Dermis microvascular lymphatic vessel endothelial cell (primary cell): ENCODE data around the gene CDON. TPM values are rescaled to one million over a fixed set of nuclear protein-coding genes. Genes with fewer than 3 reads are reported as not detected.

Experiments used
- DNase-seq, 2 donors: peaks; one replicate each; pipeline versions ENCODE4 v3.0.0 to v3.0.0-alpha.2; 2010; ENCODE audit warnings: low read depth in 2 of 2
- total RNA-seq: library from RNA; depleted of rRNA; stranded (reverse); fragments of >200 nt; gene quantifications from 2 replicates; pipeline ENCODE4 v1.2.1, GENCODE V29; 2014

Gene CDON
- total RNA-seq, 1 donor from 2014 or later = 1.8 TPM

GRCh38 chr11:125958872-125959400 is 103.7 kb downstream of the CDON start:
- no peak for DNase-seq

DNA sequence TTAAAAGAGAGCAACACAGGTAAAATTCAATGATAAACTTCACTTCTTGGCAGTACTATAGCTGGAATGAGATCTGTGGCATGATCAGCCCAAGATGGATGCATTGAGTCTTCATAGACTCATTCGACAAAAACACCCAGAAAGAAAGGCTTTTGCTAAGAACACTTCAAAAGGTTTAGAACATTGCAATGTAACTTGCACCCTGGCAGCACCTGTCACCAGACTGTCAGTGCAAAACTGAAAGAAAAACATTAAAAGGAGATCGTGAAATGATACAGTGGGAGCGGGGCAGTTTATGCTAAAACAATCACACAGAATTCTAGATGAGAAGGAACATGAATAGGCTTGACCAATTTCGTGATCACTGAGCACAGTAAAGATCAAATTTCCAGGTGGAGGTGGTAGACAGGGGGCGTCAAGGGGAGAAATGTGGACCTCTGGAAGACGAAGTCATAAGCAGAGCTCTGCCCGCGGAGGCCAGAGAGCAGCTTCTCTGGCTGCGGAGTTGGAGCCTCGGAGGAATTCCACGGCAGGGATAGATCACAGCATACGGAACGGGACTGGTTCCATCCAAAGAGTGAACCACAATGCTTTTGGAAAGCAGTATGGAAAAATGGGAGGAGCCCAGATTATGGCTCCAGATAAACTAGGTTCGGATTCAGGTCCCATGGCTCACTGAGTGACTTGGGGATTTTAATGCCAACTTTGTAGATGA is 104.9 kb downstream of the CDON start:
- DNase-seq = no peak

DNA sequence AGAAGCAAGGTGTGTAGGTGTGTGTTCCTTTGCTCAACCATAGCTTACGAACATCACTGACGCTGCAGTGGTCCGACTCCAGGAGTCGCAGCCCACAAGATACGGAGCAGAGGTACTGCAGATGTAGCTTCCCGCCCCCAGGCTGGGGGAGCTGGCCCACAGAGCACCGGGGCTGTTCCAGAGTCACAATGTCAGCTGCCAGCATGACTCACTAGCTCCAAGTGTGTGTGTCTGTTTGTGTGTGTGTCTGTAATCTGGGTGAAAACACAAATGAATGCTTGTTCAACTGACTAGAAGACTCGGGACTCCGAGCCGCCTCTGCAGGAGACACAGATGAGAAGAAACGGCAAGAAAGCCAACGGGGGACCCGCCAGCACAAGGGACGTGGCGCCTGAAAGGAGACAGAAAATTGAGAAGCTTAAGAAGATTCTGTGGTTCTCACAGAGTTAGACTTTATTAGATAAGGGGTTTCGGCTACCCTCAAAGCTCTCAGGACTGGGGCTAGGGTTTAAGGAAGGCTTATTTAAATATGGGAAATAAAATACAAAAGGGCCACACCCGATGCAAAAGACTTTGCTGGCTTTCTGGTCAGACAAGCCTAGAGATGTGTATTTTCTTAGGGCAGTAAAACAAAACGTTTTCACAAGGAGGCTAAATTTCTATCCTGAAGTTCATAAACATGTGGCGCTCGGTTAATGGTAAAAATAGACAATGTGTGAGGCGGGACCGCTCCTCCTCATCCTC is 106.1 kb downstream of the CDON start:
- no peak for DNase-seq

GRCh38 chr11:125955856-125956255 is 106.8 kb downstream of the CDON start:
- DNase-seq = no peak

DNA sequence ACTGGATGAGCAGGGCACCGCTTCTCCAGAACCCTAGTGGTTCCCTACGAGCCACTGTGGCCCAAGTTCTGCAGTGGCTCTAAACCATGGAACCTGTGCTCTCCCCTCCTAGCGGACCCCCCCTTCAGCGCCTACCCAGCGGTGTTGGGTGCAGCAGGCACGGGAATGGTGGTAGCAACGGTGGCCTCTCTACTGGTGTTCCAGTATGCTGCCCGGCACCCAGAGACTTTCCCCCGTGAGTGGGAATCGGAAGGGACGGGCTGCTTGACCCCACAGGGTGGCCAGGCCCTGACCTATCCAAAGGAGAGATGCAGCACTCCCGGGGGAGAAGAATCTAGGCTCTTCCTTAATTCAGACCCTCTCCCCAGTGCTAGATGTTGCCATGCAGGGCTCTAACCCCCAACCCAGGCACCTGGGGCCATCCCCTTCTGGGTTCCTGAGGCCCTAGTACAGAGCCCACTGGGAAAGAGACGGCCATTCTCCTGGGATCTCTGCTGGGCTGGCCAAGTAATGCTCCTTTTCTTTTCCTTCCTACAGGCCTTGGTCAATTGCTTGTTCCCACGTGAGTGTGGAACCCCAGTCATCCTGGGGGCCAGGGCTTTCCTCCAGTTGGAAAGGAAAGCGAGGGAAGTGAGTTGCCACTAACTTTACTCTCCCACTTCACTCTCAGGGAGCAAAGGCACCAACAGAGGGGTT is 107.6 kb downstream of the CDON start:
- no peak for DNase-seq

DNA sequence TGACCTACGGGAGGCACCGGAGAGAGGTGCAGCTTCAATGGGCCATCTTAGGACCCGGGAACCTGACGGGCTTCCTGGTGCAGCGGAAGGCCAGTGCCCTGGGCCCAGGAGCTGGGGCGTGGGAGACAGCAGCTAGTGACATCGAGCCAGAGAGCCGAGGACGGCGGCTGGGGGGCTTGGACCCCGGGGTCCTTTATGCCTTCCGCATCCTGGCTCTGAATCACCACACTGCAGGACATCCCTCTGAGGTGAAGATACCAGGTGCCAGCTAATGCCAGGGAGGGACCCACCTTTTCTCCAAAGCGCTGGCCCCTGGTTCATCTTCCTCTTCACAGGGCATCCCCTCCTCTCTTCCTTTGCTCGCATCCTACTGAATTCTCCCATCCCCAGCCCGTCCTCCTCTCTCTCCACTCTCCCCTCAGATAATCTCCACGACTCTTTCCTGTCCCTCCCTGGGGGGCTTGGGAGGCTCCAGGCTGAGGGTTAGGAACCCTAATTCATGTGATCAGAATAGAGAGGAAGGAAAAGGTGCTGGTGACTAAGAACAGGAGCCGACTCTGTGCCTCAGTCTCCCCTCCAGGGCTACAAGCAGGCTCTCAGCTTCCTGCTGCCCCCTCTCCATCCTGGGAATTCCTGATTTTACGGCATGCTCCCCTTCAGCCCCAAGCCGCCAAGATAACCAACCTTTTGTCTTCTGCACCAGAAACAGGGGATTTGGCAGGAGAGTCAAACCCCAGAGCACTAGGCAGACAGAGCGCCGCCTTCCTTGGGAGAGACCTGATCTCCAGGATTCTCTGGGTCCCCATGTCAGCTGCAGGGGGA is 108.3 kb downstream of the CDON start:
- no peak for DNase-seq

GRCh38 chr11:125953401-125953935 is 109.2 kb downstream of the CDON start:
- no peak for DNase-seq

GRCh38 chr11:125952973-125953372 is 109.7 kb downstream of the CDON start:
- no peak for DNase-seq

DNA sequence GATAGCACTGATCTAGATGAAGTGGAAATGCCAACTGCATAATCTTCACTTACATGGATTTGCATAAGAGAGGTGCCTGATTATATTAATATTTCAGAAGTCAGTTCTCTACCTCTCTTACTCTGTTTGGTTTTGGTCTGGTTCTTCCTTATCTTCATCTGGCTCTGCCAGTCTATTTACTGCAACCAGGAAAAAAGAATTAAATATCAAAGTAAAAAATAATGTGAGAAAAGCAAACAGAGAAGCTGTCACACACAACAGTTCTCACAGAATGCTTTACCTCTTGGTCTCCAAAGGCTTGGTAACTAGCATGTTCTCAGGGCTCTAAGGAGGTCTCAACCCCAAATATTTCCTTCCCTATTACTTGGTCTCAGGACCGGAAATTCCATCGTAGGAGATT is 110.1 kb downstream of the CDON start:
- no peak for DNase-seq

DNA sequence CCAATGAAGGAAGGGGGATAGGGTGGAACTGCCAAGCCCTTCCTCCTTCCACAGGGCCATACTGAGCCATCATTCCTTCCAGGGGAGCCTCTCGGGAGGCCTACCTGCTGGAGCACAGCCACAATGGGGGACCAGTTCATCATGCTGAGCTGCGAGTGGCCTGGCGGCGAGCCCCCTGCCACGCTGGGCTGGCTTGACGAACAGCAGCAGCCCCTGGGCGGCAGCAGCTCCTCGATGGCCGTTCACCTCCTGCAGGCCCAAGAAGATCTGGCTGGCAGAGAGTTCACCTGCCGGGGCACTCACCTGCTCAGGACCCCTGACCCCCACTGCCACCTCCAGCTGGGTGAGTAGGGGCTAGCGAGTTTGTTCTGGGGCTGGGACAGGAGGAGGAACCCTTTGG is 110.9 kb downstream of the CDON start:
- no peak for DNase-seq

- no peak for DNase-seq
Measured at GRCh38 chr11:125950696-125951651, 111.7 kb downstream of the CDON start.

DNA sequence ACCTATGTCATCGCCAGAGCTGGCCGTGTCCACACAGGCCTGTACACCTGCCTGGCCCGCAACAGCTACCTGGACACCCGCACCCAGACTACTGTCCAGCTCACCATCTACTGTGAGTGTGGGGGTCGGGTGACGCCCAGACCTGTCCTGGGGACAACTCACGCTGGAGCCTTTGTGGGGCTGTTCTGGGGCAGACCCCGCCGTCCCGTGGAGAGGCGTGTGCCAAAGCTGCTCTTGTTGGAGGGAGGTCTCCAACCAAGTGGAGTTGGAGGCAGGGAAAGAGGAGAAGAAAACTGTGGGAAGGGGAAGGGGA is 112.5 kb downstream of the CDON start:
- DNase-seq = no peak

DNA sequence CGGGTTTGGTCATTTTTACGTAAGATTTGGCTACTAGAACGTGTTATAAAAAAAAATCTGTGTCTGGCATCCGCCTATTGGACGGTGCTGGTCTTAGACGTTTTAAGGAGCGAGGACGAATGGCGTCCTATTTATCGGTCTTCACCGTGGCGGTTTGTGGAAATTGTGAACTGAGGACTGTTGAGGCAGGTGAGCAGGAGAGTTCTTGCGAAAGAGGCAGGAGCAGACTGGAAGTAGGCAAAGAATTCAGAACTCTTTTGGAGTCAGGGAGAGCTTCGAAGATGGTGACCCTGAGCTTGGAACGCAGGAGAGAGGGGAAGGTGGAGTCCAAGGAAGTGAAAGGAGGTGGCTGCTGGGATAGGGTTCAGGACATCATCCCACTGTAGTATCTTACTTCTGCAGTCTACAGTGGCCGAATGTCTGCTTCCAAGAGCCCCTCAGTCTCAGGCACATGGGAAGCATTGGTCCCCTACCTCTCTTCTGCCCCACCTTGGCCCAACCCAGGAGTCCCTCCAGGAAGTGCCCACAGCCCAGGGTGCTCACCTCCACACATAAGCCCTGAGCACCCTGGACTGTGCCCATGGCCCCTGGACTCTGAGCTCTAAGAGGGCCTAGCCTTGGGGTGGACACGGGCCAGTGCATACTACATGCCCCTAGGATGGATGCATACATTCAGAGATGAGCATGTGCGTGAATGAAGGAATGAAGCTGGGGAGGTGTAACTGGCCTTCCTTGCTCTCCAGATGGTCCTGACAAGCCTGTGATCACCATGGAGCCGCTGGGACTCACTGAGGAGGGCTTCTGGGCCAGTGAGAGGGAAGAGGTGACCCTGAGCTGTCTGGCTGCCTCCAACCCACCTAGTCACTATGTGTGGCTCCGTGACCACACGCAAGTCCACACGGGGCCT is 113.1 kb downstream of the CDON start:
- no peak for DNase-seq

- no peak for DNase-seq
Measured at GRCh38 chr11:125948278-125949051, 114.2 kb downstream of the CDON start.

- no peak for DNase-seq
Measured at GRCh38 chr11:125947419-125948277, 115.0 kb downstream of the CDON start.

- DNase-seq = no peak
Measured at GRCh38 chr11:125946712-125947418, 115.8 kb downstream of the CDON start.
